ENCODE measurements around the gene CLMN.

- TF ChIP-seq CTCF (conservative IDR thresholded peaks at IDR 0.05; ENCODE audit: low read depth in 2 of 2) (no peak), POLR2AphosphoS5 (IDR thresholded peaks at IDR 0.05; ENCODE audit: low read depth) (no peak), EZH2phosphoT487 (IDR thresholded peaks at IDR 0.05; ENCODE audit: unreplicated experiment) (no peak), CREB1 (CRISPR knock-in tag; IDR thresholded peaks at IDR 0.05; ENCODE audit: low read depth) (no peak), EZH2 (IDR thresholded peaks at IDR 0.05; ENCODE audit: low read depth, unreplicated experiment) (no peak), REST (IDR thresholded peaks at IDR 0.05; ENCODE audit: unreplicated experiment) (no peak), ZNF331 (CRISPR knock-in tag; IDR thresholded peaks at IDR 0.05; ENCODE audit: low read depth) (no peak), ETS1 (IDR thresholded peaks at IDR 0.05) (no peak), ZNF114 (CRISPR knock-in tag; IDR thresholded peaks at IDR 0.05) (no peak)
These were observed 64.7 kb downstream of the CLMN start for GRCh38 chr14:95255013-95255412.
